Right atrium auricular region (tissue), 2 donors: ENCODE measurements around the gene CLEC3A. TPM values are rescaled to one million over a fixed set of nuclear protein-coding genes. Genes with fewer than 3 reads are reported as not detected.

Experiments used
- DNase-seq: peaks from one replicate; pipeline ENCODE4 v3.0.0-alpha.2; 2019; ENCODE audit warnings: low spot score
- H3K27ac ChIP-seq, 2 donors: fragments of 200-600 bp; sonication (generic); 1 replicate in 1 of 2; 2 replicates in 1 of 2; pipeline ENCODE4 v1.5.1; 2016 to 2019
- H3K27me3 ChIP-seq, 2 donors: fragments of 200-600 bp; sonication (generic); one replicate each; pipeline versions ENCODE4 v1.5.1 to v1.6.0; 2017 to 2019
- H3K36me3 ChIP-seq: fragments of 200-600 bp; sonication (generic); one replicate; pipeline ENCODE4 v1.5.1; 2016
- H3K4me1 ChIP-seq, 2 donors: fragments of 200-600 bp; sonication (generic); one replicate each; pipeline versions ENCODE4 v1.5.1 to v1.6.0; 2017 to 2019
- H3K4me3 ChIP-seq, 2 donors: fragments of 200-600 bp; sonication (generic); 1 replicate in 1 of 2; 2 replicates in 1 of 2; pipeline ENCODE4 v1.5.1; 2017 to 2019; ENCODE audit warnings: mild to moderate bottlenecking in 1 of 2, moderate library complexity in 1 of 2
- H3K9me3 ChIP-seq, 2 donors: fragments of 200-600 bp; sonication (generic); one replicate each; pipeline ENCODE4 v1.5.1; 2019
- total RNA-seq, 2 donors: library from RNA; depleted of rRNA; stranded (reverse); fragments of >200 nt; gene quantifications; one replicate each; pipeline ENCODE4 v1.1.0, GENCODE V29; 2016
- TF ChIP-seq, protein P1 (sequence below), 2 donors: fragments of 200-600 bp; sonication (generic); IDR thresholded peaks; one replicate each; pipeline ENCODE4 v1.5.1; 2019; ENCODE audit warnings: antibody characterized with exemption in 2 of 2

Gene CLEC3A
- total RNA-seq, 2 donors from 2014 or later, result not detected

DNA sequence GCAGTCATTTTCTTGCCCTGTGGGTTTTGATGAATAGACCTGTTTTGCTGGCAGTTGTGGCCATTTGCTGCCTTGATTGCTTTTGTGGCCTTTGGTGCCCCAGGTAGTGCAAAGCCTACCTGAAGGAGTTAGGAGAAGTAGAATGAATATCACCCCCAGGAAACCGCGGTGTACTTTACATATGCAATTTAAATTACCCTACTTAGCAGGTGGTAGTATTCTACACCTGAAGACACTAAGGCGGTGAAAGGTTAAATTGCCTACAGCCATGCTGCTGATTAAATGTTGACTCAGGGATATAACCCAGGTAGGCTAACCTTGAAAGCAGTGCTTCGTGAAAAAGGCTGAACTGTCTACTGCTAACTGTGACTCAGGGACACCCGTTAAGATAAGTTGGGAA lies 49.9 kb downstream of the CLEC3A start:
- TF ChIP-seq, protein P1, sequence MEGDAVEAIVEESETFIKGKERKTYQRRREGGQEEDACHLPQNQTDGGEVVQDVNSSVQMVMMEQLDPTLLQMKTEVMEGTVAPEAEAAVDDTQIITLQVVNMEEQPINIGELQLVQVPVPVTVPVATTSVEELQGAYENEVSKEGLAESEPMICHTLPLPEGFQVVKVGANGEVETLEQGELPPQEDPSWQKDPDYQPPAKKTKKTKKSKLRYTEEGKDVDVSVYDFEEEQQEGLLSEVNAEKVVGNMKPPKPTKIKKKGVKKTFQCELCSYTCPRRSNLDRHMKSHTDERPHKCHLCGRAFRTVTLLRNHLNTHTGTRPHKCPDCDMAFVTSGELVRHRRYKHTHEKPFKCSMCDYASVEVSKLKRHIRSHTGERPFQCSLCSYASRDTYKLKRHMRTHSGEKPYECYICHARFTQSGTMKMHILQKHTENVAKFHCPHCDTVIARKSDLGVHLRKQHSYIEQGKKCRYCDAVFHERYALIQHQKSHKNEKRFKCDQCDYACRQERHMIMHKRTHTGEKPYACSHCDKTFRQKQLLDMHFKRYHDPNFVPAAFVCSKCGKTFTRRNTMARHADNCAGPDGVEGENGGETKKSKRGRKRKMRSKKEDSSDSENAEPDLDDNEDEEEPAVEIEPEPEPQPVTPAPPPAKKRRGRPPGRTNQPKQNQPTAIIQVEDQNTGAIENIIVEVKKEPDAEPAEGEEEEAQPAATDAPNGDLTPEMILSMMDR (IDR thresholded peaks at IDR 0.05), result no peak
- Histone ChIP-seq H3K9me3 (no peaks in the 10 kb centered on the region), H3K27me3 (no peaks in the 10 kb centered on the region), H3K4me1 (no peaks in the 10 kb centered on the region), H3K27ac (no peak overlapping the region), H3K4me3 (no peak overlapping the region), H3K36me3 (no peaks in the 10 kb centered on the region)
- DNase-seq, result no peak

DNA sequence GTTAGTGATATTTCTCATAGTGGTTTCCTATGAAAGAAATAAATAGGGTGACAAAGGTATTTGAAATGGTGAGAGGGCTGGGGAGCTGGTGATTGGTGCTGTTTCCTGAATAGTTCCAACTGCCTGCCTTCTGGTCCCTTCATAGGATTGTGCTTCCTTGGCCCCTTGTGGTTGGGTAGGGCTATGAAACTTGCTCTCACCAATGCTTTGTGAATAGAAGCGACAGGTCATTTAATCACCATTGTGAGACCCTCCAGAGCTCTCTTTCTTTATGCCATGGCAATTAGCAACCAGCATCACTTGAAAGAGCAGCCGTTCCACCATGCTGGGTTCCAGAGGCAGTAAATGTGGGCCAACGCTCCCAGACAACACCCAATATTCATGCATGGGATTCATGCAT lies 53.5 kb downstream of the CLEC3A start:
- Histone ChIP-seq H3K27ac (no peak overlapping the region), H3K27me3 (no peaks in the 10 kb centered on the region), H3K4me1 (no peaks in the 10 kb centered on the region), H3K36me3 (no peaks in the 10 kb centered on the region), H3K4me3 (no peak overlapping the region), H3K9me3 (no peaks in the 10 kb centered on the region)
- TF ChIP-seq, protein P1 (IDR thresholded peaks at IDR 0.05), result no peak
- DNase-seq, result no peak

DNA sequence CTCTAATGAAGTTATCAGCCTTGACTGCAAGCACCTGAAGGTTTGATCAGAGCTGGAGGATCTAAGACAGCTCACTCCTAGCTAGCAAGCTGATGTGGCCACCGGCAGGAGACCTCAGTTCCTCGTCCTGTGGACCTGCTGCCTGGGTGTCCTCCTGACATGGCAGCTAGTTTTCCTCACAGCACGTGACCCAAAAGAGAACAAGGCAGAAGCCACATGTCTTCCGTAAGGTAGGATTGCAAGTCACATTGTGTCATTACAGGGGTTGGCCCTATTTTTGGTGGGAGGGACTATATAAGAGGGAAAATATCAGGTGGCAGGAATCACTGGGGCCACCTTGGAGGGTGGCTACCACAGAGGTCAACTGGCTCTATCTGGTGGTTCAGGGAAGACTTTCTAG lies 59.0 kb downstream of the CLEC3A start:
- H3K27me3 ChIP-seq, result no peaks in the 10 kb centered on the region
- no peaks in the 10 kb centered on the region for H3K4me1 ChIP-seq
- no peaks in the 10 kb centered on the region for H3K36me3 ChIP-seq
- H3K27ac ChIP-seq, result no peak overlapping the region
- no peak overlapping the region for H3K4me3 ChIP-seq
- TF ChIP-seq, protein P1 (IDR thresholded peaks at IDR 0.05), result no peak
- DNase-seq, result no peak
- no peaks in the 10 kb centered on the region for H3K9me3 ChIP-seq

Other genes starting within 250 kb of the CLEC3A start
- gene VAT1L, start 234.0 kb upstream of the CLEC3A start, total RNA-seq, result 10 to 100 TPM; 10.3 to 20.6 TPM
- 10 to 100 TPM; 14.8 to 20.8 TPM for gene WWOX, start 77.1 kb downstream of the CLEC3A start, total RNA-seq